Measurements from ENCODE around the gene PPP2R1A. TPM values are rescaled to one million over a fixed set of nuclear protein-coding genes. Genes with fewer than 3 reads are reported as not detected.

PPP2R1A gene
- total and polyA plus RNA-seq, 2 donors (not counting 3 experiments of a cell fraction or from before 2014, with no cell fraction given) = 221 to 253 TPM

- Histone ChIP-seq H3K4me3 (replicated peaks in 1 of 3; ENCODE audit: insufficient read depth in 1 of 3, low read depth in 1 of 3, low read length in 3 of 3) (no peak overlapping the region), H3K36me3 (ENCODE audit: control insufficient read depth in 2 of 2, extremely low read depth in 1 of 2, insufficient read depth in 2 of 2, low read length in 2 of 2) (no peaks in the 10 kb centered on the region), H3K27ac (ENCODE audit: insufficient read depth, low read depth, low read length) (no peak overlapping the region), H3K9me3 (replicated peaks; ENCODE audit: control insufficient read depth, insufficient read depth, low read length) (no peaks in the 10 kb centered on the region), H3K79me2 (ENCODE audit: control insufficient read depth, insufficient read depth, low read length) (no peaks in the 10 kb centered on the region), H3K4me1 (ENCODE audit: control insufficient read depth, extremely low read depth, insufficient read depth, low read length) (no peaks in the 10 kb centered on the region), H4K20me1 (replicated peaks; ENCODE audit: control insufficient read depth, extremely low read depth, insufficient read depth, low read length) (no peaks in the 10 kb centered on the region), H2AFZ (ENCODE audit: low read depth, low read length) (no peak overlapping the region), H3K9me1 (replicated peaks; ENCODE audit: control insufficient read depth, extremely low read depth, insufficient read depth, low read length) (no peaks in the 10 kb centered on the region), H3K4me2 (ENCODE audit: insufficient read depth, low read length) (no peak overlapping the region), H3K9ac (replicated peaks; ENCODE audit: extremely low read depth, insufficient read depth, low read length) (no peak overlapping the region), H3K27me3 (ENCODE audit: control insufficient read depth in 2 of 2, insufficient read depth in 2 of 2, low read length in 2 of 2) (no peaks in the 10 kb centered on the region)
- DNase-seq (ENCODE audit: low read depth, low spot score) (no peak), FAIRE-seq (no peak)
- CTCF ChIA-PET = interaction anchor here (0.6 kb wide), 1 partner anchor 107 kb away, joined by 3 read pairs; no protein-coding TSS in a partner anchor
- POLR2A ChIA-PET = no interaction called here
- no TSS peak for BruUV-seq (replicated peaks)
- TF ChIP-seq POLR2A (IDR thresholded peaks at IDR 0.05; ENCODE audit: low read depth, low read length) (no peak), GATA2 (IDR thresholded peaks at IDR 0.05; ENCODE audit: insufficient read depth, insufficient read length, low read depth, low read length) (no peak)
- dilution Hi-C loops (cut with MboI; ENCODE audit: extremely low pct_ligation_motif_present, low sequenced_read_pairs) = no loop called here
- intact Hi-C loops (cut with micrococcal nuclease) = no loop called here
Observed at GRCh38 chr19:52244021-52244420, 54.2 kb downstream of the PPP2R1A start.

- no peaks in the 10 kb centered on the region for H3K9me3 ChIP-seq (replicated peaks; ENCODE audit: control insufficient read depth, insufficient read depth, low read length)
- ChIA-PET CTCF (interaction anchor here (0.8 to 1.6 kb wide), 8 partner anchors 11 to 502 kb away, joined by 3 to 7 read pairs (median 4); partner anchors contain the start of gene ZNF880), POLR2A (no interaction called here)
- dilution Hi-C loops (cut with MboI; ENCODE audit: extremely low pct_ligation_motif_present, low sequenced_read_pairs) = no loop called here
- DNase-seq (ENCODE audit: low read depth, low spot score) (peak; percentile 46), FAIRE-seq (no peak)
- no peaks in the 10 kb centered on the region for H3K9me1 ChIP-seq (replicated peaks; ENCODE audit: control insufficient read depth, extremely low read depth, insufficient read depth, low read length)
- intact Hi-C loops (cut with micrococcal nuclease) = no loop called here
- H3K4me1 ChIP-seq (ENCODE audit: control insufficient read depth, extremely low read depth, insufficient read depth, low read length) = no peaks in the 10 kb centered on the region
- H3K9ac ChIP-seq (replicated peaks; ENCODE audit: extremely low read depth, insufficient read depth, low read length) = no peak overlapping the region
- no peak overlapping the region for H3K4me2 ChIP-seq (ENCODE audit: insufficient read depth, low read length)
- H3K4me3 ChIP-seq (replicated peaks in 1 of 3; ENCODE audit: insufficient read depth in 1 of 3, low read depth in 1 of 3, low read length in 3 of 3) = no peak overlapping the region
- peak; percentile 16 to 44 for TF ChIP-seq CTCF (IDR thresholded peaks at IDR 0.05; ENCODE audit: extremely low read depth in 1 of 2, insufficient read depth in 1 of 2, low read depth in 1 of 2, low read length in 2 of 2)
- no peak for TF ChIP-seq FOS (IDR thresholded peaks at IDR 0.05; ENCODE audit: borderline replicate concordance, insufficient read depth, low read length)
- no peak for TF ChIP-seq JUN (IDR thresholded peaks at IDR 0.05; ENCODE audit: borderline replicate concordance, insufficient read depth, insufficient read length, low read depth)
- H3K27ac ChIP-seq (ENCODE audit: insufficient read depth, low read depth, low read length) = no peak overlapping the region
- BruUV-seq (replicated peaks) = no TSS peak
- H4K20me1 ChIP-seq (replicated peaks; ENCODE audit: control insufficient read depth, extremely low read depth, insufficient read depth, low read length) = no peaks in the 10 kb centered on the region
- no peaks in the 10 kb centered on the region for H3K79me2 ChIP-seq (ENCODE audit: control insufficient read depth, insufficient read depth, low read length)
- no peak overlapping the region for H2AFZ ChIP-seq (ENCODE audit: low read depth, low read length)
- H3K27me3 ChIP-seq (ENCODE audit: control insufficient read depth in 2 of 2, insufficient read depth in 2 of 2, low read length in 2 of 2) = no peaks in the 10 kb centered on the region
- H3K36me3 ChIP-seq (ENCODE audit: control insufficient read depth in 2 of 2, extremely low read depth in 1 of 2, insufficient read depth in 2 of 2, low read length in 2 of 2) = no peaks in the 10 kb centered on the region
Observed at GRCh38 chr19:52248241-52248640, 58.4 kb downstream of the PPP2R1A start.
